Raji (cell line): ENCODE data around the gene RTN1.

Experiments
- POLR2A ChIP-seq: IDR thresholded peaks from 2 replicates; pipeline ENCODE4 v1.6.1; 2011; ENCODE audit warnings: low read depth, low read length, control low read depth; ENCODE audit not compliant: insufficient read depth

RTN1 gene

GRCh38 chr14:59869381-59870255 lies 958 bp downstream of the RTN1 start:
- no peak for TF ChIP-seq POLR2A

- TF ChIP-seq POLR2A, result no peak
Observed at GRCh38 chr14:59868021-59868420, 2.6 kb downstream of the RTN1 start.

- no peak for TF ChIP-seq POLR2A
Observed at GRCh38 chr14:59863806-59864525, 6.6 kb downstream of the RTN1 start.

- no peak for TF ChIP-seq POLR2A
Observed at GRCh38 chr14:59857328-59857727, 13.2 kb downstream of the RTN1 start.

- TF ChIP-seq POLR2A, result no peak
Observed at GRCh38 chr14:59852350-59852749, 18.2 kb downstream of the RTN1 start.

- no peak for TF ChIP-seq POLR2A
Observed at GRCh38 chr14:59850458-59850857, 20.1 kb downstream of the RTN1 start.

GRCh38 chr14:59849411-59850130 lies 21.0 kb downstream of the RTN1 start:
- TF ChIP-seq POLR2A, result no peak

GRCh38 chr14:59848671-59849070 lies 21.9 kb downstream of the RTN1 start:
- TF ChIP-seq POLR2A, result no peak

GRCh38 chr14:59847711-59848110 lies 22.9 kb downstream of the RTN1 start:
- TF ChIP-seq POLR2A, result no peak

- no peak for TF ChIP-seq POLR2A
Observed at GRCh38 chr14:59846595-59846994, 24.0 kb downstream of the RTN1 start.

GRCh38 chr14:59845245-59845644 lies 25.3 kb downstream of the RTN1 start:
- TF ChIP-seq POLR2A, result no peak

- no peak for TF ChIP-seq POLR2A
Observed at GRCh38 chr14:59844186-59844812, 26.3 kb downstream of the RTN1 start.

GRCh38 chr14:59836116-59836515 lies 34.5 kb downstream of the RTN1 start:
- TF ChIP-seq POLR2A, result no peak

GRCh38 chr14:59832653-59833294 lies 37.8 kb downstream of the RTN1 start:
- TF ChIP-seq POLR2A, result no peak

- TF ChIP-seq POLR2A, result no peak
Observed at GRCh38 chr14:59831121-59831730, 39.4 kb downstream of the RTN1 start.

- no peak for TF ChIP-seq POLR2A
Observed at GRCh38 chr14:59830338-59830734, 40.2 kb downstream of the RTN1 start.
